T-cell (primary cell): ENCODE data around the gene HAO2. TPM values are rescaled to one million over a fixed set of nuclear protein-coding genes. Genes with fewer than 3 reads are reported as not detected.

Experiments
- total RNA-seq, 35 experiments: library from RNA in 6 of 35; stranded (reverse) in 6 of 35; fragments of 120-200 nt in 1 of 35; gene quantifications; one replicate each; pipeline versions ENCODE4 v1.2.1 to v1.2.4 and lab custom pipeline; 2013 to 2026

Gene HAO2
- total RNA-seq, 5 donors from 2014 or later (not counting 1 experiment from before 2014, with no cell fraction given), result not detected

Other genes with a start within 250 kb of the HAO2 start
- 10 to 100 TPM in 2 of 5 donors, 1 to 10 TPM in 3; 6.6 to 32.4 (median 8.5) TPM for gene WARS2, start 228.1 kb upstream of the HAO2 start, total RNA-seq
- gene HSD3B2, start 46.4 kb downstream of the HAO2 start, total RNA-seq, result 1 to 10 TPM in 2 of 5 donors, under 1 TPM in 1, not detected in 2; 0.59 to 2.6 (median 1.1) TPM
- not detected for gene HSD3B1, start 138.4 kb downstream of the HAO2 start, total RNA-seq